ENCODE measurements around the gene NPAS3. TPM values are rescaled to one million over a fixed set of nuclear protein-coding genes. Genes with fewer than 3 reads are reported as not detected.

Gene NPAS3
- total RNA-seq, 1 experiment from 2014 or later: not detected

- POLR2A ChIA-PET: no interaction called here
- BruUV-seq (replicated peaks): no TSS peak
Observed at GRCh38 chr14:33464254-33464962, 525.7 kb downstream of the NPAS3 start.

More at GRCh38 chr14:33464254-33464962, 525.7 kb downstream of the NPAS3 start:
- Histone ChIP-seq H3K9me2 (ENCODE audit: insufficient read depth) (no peaks in the 10 kb centered on the region), H3K79me2 (ENCODE audit: insufficient read depth, low read length) (no peaks in the 10 kb centered on the region), H3K4me3 (replicated peaks in 1 of 2; ENCODE audit: low read depth in 1 of 2, low read length in 2 of 2) (no peak overlapping the region), H3K36me3 (ENCODE audit: control insufficient read depth in 1 of 2, insufficient read depth in 2 of 2, low read length in 2 of 2) (no peaks in the 10 kb centered on the region), H3K27ac (ENCODE audit: low read depth, low read length) (no peak overlapping the region), H3K9me3 (ENCODE audit: control insufficient read depth in 1 of 2, insufficient read depth in 1 of 2, low read depth in 1 of 2, low read length in 2 of 2) (0 out of 4 replicates have a peak, but pooled peaks cover 0 to 4% of the 10 kb centered on the region in 2 experiments), H3K4me2 (ENCODE audit: low read length) (no peak overlapping the region), H3K9ac (ENCODE audit: low read length) (no peak overlapping the region), H4K20me1 (ENCODE audit: insufficient read depth) (no peaks in the 10 kb centered on the region), H3K27me3 (ENCODE audit: insufficient read depth, low read length) (no peaks in the 10 kb centered on the region; the same call in 1 of the 2 replicates), H3K4me1 (ENCODE audit: control insufficient read depth in 1 of 2, insufficient read depth in 2 of 2, low read length in 2 of 2) (no peaks in the 10 kb centered on the region), H2AFZ (ENCODE audit: low read depth, low read length, poor library complexity, severe bottlenecking) (no peak overlapping the region)
- no peak for DNase-seq (ENCODE audit: low read depth, low spot score)
- RAD21 ChIA-PET (ENCODE audit: low non-redundant PET in 1 of 2, low total read pairs in 2 of 2, uncharacterized antibody in 2 of 2, unreplicated experiment in 2 of 2): no interaction called here
- no peak for TF ChIP-seq ZFX (IDR thresholded peaks at IDR 0.05)
- TF ChIP-seq CBX3 (IDR thresholded peaks at IDR 0.05; ENCODE audit: low read depth): no peak
- TF ChIP-seq ZNF274 (IDR thresholded peaks at IDR 0.05; ENCODE audit: low read depth, low read length): no peak
- no peak for TF ChIP-seq YY1 (IDR thresholded peaks at IDR 0.05; ENCODE audit: extremely low read depth, insufficient replicate concordance, low read depth, low read length)
- TF ChIP-seq ZBTB33 (IDR thresholded peaks at IDR 0.05; ENCODE audit: extremely low read depth, insufficient replicate concordance, low read length): no peak
- TF ChIP-seq TCF7L2 (IDR thresholded peaks at IDR 0.05; ENCODE audit: borderline replicate concordance, extremely low read depth, insufficient read depth, insufficient read length): no peak
- no peak for TF ChIP-seq FOSL1 (IDR thresholded peaks at IDR 0.05; ENCODE audit: low read depth)
- TF ChIP-seq SIN3A (IDR thresholded peaks at IDR 0.05; ENCODE audit: low read depth): no peak
- TF ChIP-seq EGR1 (IDR thresholded peaks at IDR 0.05; ENCODE audit: low read depth): no peak
- no peak for TF ChIP-seq JUND (IDR thresholded peaks at IDR 0.05)
- no peak for TF ChIP-seq SRF (IDR thresholded peaks at IDR 0.05; ENCODE audit: low read depth)
- no peak for TF ChIP-seq RAD21 (IDR thresholded peaks at IDR 0.05; ENCODE audit: low read depth)
- no peak for TF ChIP-seq ELF1 (IDR thresholded peaks at IDR 0.05; ENCODE audit: borderline replicate concordance, low read depth)
- TF ChIP-seq REST (IDR thresholded peaks at IDR 0.05; ENCODE audit: low read depth): no peak
- TF ChIP-seq EZH2phosphoT487 (IDR thresholded peaks at IDR 0.05; ENCODE audit: borderline replicate concordance): no peak
- TF ChIP-seq EZH2 (IDR thresholded peaks at IDR 0.05): no peak
- TF ChIP-seq MAX (IDR thresholded peaks at IDR 0.05): no peak
- no peak for TF ChIP-seq CEBPB (IDR thresholded peaks at IDR 0.05; ENCODE audit: low read depth)
- no peak for TF ChIP-seq POLR2A (IDR thresholded peaks at IDR 0.05; ENCODE audit: borderline replicate concordance, extremely low read depth, insufficient read depth, insufficient read length)
- TF ChIP-seq ATF3 (IDR thresholded peaks at IDR 0.05): no peak
- intact Hi-C loops (cut with micrococcal nuclease): no loop called here
- CTCF ChIA-PET: no interaction called here
- no peak for ATAC-seq
